Activated CD4-positive, alpha-beta memory T cell treated with anti-CD3 and anti-CD28 coated beads for 36 hours (primary cell): ENCODE results near the gene OR5K2. TPM values are rescaled to one million over a fixed set of nuclear protein-coding genes. Genes with fewer than 3 reads are reported as not detected.
A peak's percentile ranks its signal among the peaks of the same experiment; 100 is the strongest.

Experiments
- CTCF ChIA-PET: fragments of 350-600 bp; sonication (Branson Sonifier 250); formaldehyde crosslinking; loops from one replicate; lab custom pipeline; 2021; ENCODE audit warnings: antibody characterized with exemption, inconsistent platforms; lab: Charles Lee
- POLR2A ChIA-PET: fragments of 350-600 bp; sonication (Branson Sonifier 250); formaldehyde crosslinking; loops from one replicate; lab custom pipeline; 2021; ENCODE audit warnings: antibody characterized with exemption; lab: Charles Lee
- DNase-seq: peaks from one replicate; pipeline ENCODE4 v3.0.0-alpha.2; 2020
- H3K27ac Mint-ChIP-seq: one replicate; pipeline ENCODE4 v1.8.0; 2021; ENCODE audit warnings: mixed read lengths
- H3K27me3 Mint-ChIP-seq: one replicate; pipeline ENCODE4 v1.8.0; 2021; ENCODE audit warnings: mixed read lengths
- H3K36me3 Mint-ChIP-seq: one replicate; pipeline ENCODE4 v1.8.0; 2021; ENCODE audit warnings: mixed read lengths
- H3K4me1 Mint-ChIP-seq: one replicate; pipeline ENCODE4 v1.8.0; 2021; ENCODE audit warnings: low read depth, mixed read lengths
- H3K4me3 Mint-ChIP-seq: one replicate; pipeline ENCODE4 v1.8.0; 2021; ENCODE audit warnings: mild to moderate bottlenecking, mixed read lengths
- H3K9me3 Mint-ChIP-seq: one replicate; pipeline ENCODE4 v1.8.0; 2021; ENCODE audit warnings: mixed read lengths
- intact Hi-C: fragments of 100-400 bp; cut with micrococcal nuclease; formaldehyde crosslinking; loops from one replicate; pipeline ENCODE4 v1.15.1; 2023
- total RNA-seq, 2 experiments: library from RNA; stranded (reverse); gene quantifications; one replicate each; pipeline ENCODE4 v1.2.3, GENCODE V29; 2021

Gene OR5K2
- total RNA-seq, 2 experiments from 2014 or later: not detected

GRCh38 chr3:98540346-98540745, 42.9 kb downstream of the OR5K2 start:
- Mint-ChIP-seq H3K36me3 (no peaks in the 10 kb centered on the region), H3K27me3 (no peaks in the 10 kb centered on the region), H3K4me1 (peaks cover 57% of the 10 kb centered on the region), H3K4me3 (no peak overlapping the region), H3K27ac (peak overlapping the region; percentile 69), H3K9me3 (no peaks in the 10 kb centered on the region)
- ChIA-PET POLR2A (interaction anchor here (1.3 kb wide), 1 partner anchor 17 kb away, joined by 7 read pairs; no protein-coding TSS in a partner anchor), CTCF (interaction anchor here (1.0 kb wide), 1 partner anchor 11 kb away, joined by 3 read pairs; no protein-coding TSS in a partner anchor)
- intact Hi-C loops: loop anchor here (1.0 kb wide), 1 partner anchor 16 kb away; no protein-coding TSS in a partner anchor
- no peak for DNase-seq

DNA sequence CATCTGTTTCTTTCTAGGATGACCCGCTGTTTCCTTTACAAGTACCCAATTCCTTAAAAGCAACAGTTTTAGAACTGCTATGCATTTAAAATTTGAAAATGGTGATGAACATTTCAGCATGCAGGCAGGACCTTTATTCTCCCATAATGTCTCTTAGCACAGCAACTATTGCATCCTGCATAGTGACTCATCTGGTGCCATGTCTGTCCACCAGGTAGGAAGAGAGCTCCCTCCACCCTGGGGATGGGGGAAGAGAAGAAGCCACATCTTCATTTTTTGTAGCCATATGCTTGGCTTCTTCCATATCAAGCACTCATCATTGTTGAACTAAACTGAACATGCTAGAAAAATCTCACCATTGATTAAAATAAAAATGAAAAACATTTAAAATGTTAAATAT, 44.2 kb downstream of the OR5K2 start:
- intact Hi-C loops: no loop called here
- H3K4me3 Mint-ChIP-seq: no peak overlapping the region
- H3K27me3 Mint-ChIP-seq: no peaks in the 10 kb centered on the region
- ChIA-PET CTCF (no interaction called here), POLR2A (interaction anchor here (0.5 to 1.3 kb wide), 4 partner anchors 8 to 21 kb away, joined by 3 to 7 read pairs (median 4); no protein-coding TSS in a partner anchor)
- no peak for DNase-seq
- H3K4me1 Mint-ChIP-seq: peaks cover 56% of the 10 kb centered on the region
- H3K27ac Mint-ChIP-seq: no peak overlapping the region
- H3K9me3 Mint-ChIP-seq: no peaks in the 10 kb centered on the region
- H3K36me3 Mint-ChIP-seq: no peaks in the 10 kb centered on the region

GRCh38 chr3:98542623-98543022, 45.1 kb downstream of the OR5K2 start:
- Mint-ChIP-seq H3K9me3 (no peaks in the 10 kb centered on the region), H3K4me1 (peaks cover 50% of the 10 kb centered on the region), H3K36me3 (no peaks in the 10 kb centered on the region), H3K27me3 (no peaks in the 10 kb centered on the region), H3K4me3 (no peak overlapping the region), H3K27ac (no peak overlapping the region)
- POLR2A ChIA-PET: interaction anchor here (1.0 to 1.1 kb wide), 2 partner anchors 7 to 22 kb away, joined by 3 read pairs; no protein-coding TSS in a partner anchor
- intact Hi-C loops: no loop called here
- DNase-seq: no peak
- CTCF ChIA-PET: no interaction called here

DNA sequence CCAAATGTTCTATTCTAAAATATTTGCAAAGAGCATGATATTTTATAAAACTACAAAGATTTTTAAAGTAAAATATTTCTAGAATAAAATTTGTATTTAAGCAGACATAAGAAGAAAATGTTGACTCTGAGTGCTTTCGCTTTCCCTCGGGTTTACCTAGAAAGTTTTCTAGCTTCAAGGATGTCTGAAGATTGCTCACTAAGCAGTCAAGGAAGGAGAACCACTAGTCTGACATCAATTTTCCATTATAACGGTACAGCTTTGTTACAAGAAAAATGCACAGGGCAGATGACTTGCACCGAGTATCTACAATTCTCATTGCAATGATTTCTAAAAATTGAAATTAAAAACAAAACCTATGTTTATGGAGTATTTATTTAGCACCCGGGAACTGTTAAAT, 48.5 kb downstream of the OR5K2 start:
- H3K4me1 Mint-ChIP-seq: peaks cover 47% of the 10 kb centered on the region
- POLR2A ChIA-PET: interaction anchor here (0.6 to 2.5 kb wide), 4 partner anchors 9 to 47 kb away, joined by 3 to 17 read pairs (median 6); partner anchors contain the start of gene CPOX
- peak overlapping the region; percentile 78 for H3K27ac Mint-ChIP-seq
- H3K4me3 Mint-ChIP-seq: peak overlapping the region; percentile 64
- DNase-seq: no peak
- no peaks in the 10 kb centered on the region for H3K27me3 Mint-ChIP-seq
- H3K9me3 Mint-ChIP-seq: no peaks in the 10 kb centered on the region
- no peaks in the 10 kb centered on the region for H3K36me3 Mint-ChIP-seq
- intact Hi-C loops: loop anchor here (1.0 kb wide), 3 partner anchors 10 to 19 kb away; no protein-coding TSS in a partner anchor
- CTCF ChIA-PET: interaction anchor here (1.0 to 2.2 kb wide), 5 partner anchors 9 to 51 kb away, joined by 3 to 9 read pairs (median 5); no protein-coding TSS in a partner anchor

Other genes starting within 250 kb of the OR5K2 start
- not detected for gene OR5H6, start 233.4 kb upstream of the OR5K2 start, total RNA-seq
- gene OR5H2, start 215.2 kb upstream of the OR5K2 start, total RNA-seq: not detected
- gene OR5K4, start 143.8 kb upstream of the OR5K2 start, total RNA-seq: not detected
- not detected for gene OR5K3, start 107.0 kb upstream of the OR5K2 start, total RNA-seq
- gene OR5K1, start 34.5 kb upstream of the OR5K2 start, total RNA-seq: not detected
- gene CLDND1, start 25.2 kb downstream of the OR5K2 start, total RNA-seq: 100 to 1,000 TPM; 199 to 208 TPM
- 1 to 10 TPM; 2.8 to 3.0 TPM for gene GPR15, start 34.3 kb downstream of the OR5K2 start, total RNA-seq
- 10 to 100 TPM; 36.0 to 39.2 TPM for gene CPOX, start 95.9 kb downstream of the OR5K2 start, total RNA-seq